Activated CD4-positive, alpha-beta T cell treated with anti-CD3 and anti-CD28 coated beads for 36 hours (primary cell): Measurements from ENCODE around the gene PAQR5. TPM values are rescaled to one million over a fixed set of nuclear protein-coding genes. Genes with fewer than 3 reads are reported as not detected.
"Not testable (repeated sequence)": the region's sequence is repeated elsewhere in the genome, so short reads cannot be mapped to it uniquely, and the experiment has no call there.

Experiments
- ATAC-seq: fragments of 200-7000 bp; cut with Tn5 transposase; one replicate; pipeline ENCODE4 v1.10.0; 2021; ENCODE audit warnings: mild to moderate bottlenecking, moderate library complexity
- CTCF ChIA-PET: fragments of 350-600 bp; sonication (Branson Sonifier 250); formaldehyde crosslinking; loops from one replicate; lab custom pipeline; 2021; ENCODE audit warnings: antibody characterized with exemption; lab: Charles Lee
- POLR2A ChIA-PET: fragments of 350-600 bp; sonication (Branson Sonifier 250); formaldehyde crosslinking; loops from one replicate; lab custom pipeline; 2021; ENCODE audit warnings: antibody characterized with exemption, inconsistent platforms; lab: Charles Lee
- DNase-seq: peaks from one replicate; pipeline ENCODE4 v3.0.0-alpha.2; 2020
- H3K27ac Mint-ChIP-seq: one replicate; pipeline ENCODE4 v1.8.0; 2021; ENCODE audit warnings: mixed read lengths
- H3K27me3 Mint-ChIP-seq: one replicate; pipeline ENCODE4 v1.8.0; 2021; ENCODE audit warnings: mixed read lengths
- H3K36me3 Mint-ChIP-seq: one replicate; pipeline ENCODE4 v1.8.0; 2021; ENCODE audit warnings: low read depth, mixed read lengths
- H3K4me1 Mint-ChIP-seq: one replicate; pipeline ENCODE4 v1.8.0; 2021; ENCODE audit warnings: mixed read lengths
- H3K4me3 Mint-ChIP-seq: one replicate; pipeline ENCODE4 v1.8.0; 2021; ENCODE audit warnings: mild to moderate bottlenecking, moderate library complexity, mixed read lengths
- H3K9me3 Mint-ChIP-seq: one replicate; pipeline ENCODE4 v1.8.0; 2021; ENCODE audit warnings: low read depth, mixed read lengths
- intact Hi-C, 2 experiments: fragments of 100-400 bp; cut with DNase I in 1 of 2; cut with micrococcal nuclease in 1 of 2; formaldehyde crosslinking; loops; one replicate each; pipeline versions ENCODE4 v1.14.2 to v1.15.1; 2022 to 2024; cut with DNase I, micrococcal nuclease
- total RNA-seq, 2 experiments: library from RNA; stranded (reverse); gene quantifications; one replicate each; pipeline ENCODE4 v1.2.3, GENCODE V29; 2021

The PAQR5 gene
- total RNA-seq, 2 experiments from 2014 or later, result 0.05 TPM; not detected in 1

DNA sequence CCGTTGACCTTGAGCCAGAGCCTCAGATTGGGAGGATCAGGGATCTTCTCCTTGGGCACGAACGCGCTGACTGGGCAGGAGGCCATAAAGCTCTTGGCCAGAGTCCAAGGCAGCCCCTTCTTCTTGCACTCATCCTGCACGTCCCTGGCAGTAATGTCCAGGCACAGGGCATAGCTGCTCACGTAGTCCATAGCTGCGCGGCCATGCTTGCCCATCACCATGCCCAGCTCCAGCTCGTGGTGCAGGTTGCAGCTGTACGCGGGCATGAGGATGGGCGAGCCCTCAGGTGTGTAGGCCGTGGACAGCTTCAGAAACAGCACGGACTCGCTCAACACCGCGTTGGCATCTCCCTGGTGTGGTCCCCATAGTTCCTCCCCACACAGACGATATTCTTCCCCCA lies 136.0 kb downstream of the PAQR5 start:
- Mint-ChIP-seq H3K4me3 (no peak overlapping the region), H3K27ac (no peak overlapping the region), H3K4me1 (no peaks in the 10 kb centered on the region), H3K36me3 (peaks cover 53% of the 10 kb centered on the region), H3K9me3 (no peaks in the 10 kb centered on the region), H3K27me3 (no peaks in the 10 kb centered on the region)
- POLR2A ChIA-PET, result no interaction called here
- intact Hi-C loops, result no loop called here
- CTCF ChIA-PET, result no interaction called here
- DNase-seq (no peak), ATAC-seq (no peak)

DNA sequence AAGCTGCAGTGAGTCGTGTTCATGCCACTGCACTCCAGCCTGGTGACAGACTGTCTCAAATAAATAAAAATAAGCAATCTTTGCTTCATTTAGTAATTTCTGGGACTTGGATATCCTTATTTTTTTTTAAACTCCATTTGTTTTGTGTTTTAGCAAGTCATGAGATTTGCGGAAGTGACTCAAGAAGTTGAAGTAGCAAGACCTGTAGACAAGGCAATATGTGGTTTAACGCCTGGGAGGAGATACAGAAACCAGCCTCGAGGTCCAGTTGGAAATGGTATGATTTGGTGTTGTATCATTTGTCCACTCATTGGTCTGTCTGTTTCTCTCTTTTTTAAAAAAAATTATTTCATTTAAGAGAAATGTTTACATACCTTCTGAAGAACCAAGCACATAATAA lies 137.3 kb downstream of the PAQR5 start:
- ATAC-seq (no peak), DNase-seq (no peak)
- Mint-ChIP-seq H3K4me1 (no peaks in the 10 kb centered on the region), H3K36me3 (peaks cover 52% of the 10 kb centered on the region), H3K4me3 (no peak overlapping the region), H3K9me3 (no peaks in the 10 kb centered on the region), H3K27ac (no peak overlapping the region), H3K27me3 (no peaks in the 10 kb centered on the region)
- POLR2A ChIA-PET, result no interaction called here
- CTCF ChIA-PET, result interaction anchor here (0.6 kb wide), 1 partner anchor 16 kb away, joined by 3 read pairs; no protein-coding TSS in a partner anchor
- intact Hi-C loops, result no loop called here

DNA sequence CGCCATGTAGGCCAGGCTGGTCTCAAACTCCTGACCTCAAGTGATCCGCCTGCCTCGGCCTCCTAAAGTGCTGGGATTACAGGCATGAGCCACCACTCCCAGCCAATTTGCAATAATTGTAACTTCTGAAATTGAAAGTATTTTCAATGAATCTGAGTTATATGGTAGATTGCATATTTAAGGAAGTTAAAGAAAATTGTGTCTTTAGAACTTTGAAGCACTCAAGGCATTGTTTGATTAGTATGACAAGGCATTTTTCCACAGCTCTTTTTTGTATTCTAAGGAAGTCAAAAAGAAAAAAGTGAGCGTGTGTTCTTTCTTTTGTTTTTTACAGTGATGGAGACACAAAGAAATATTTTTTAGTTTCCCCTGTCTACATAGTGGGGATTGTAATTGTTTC lies 138.2 kb downstream of the PAQR5 start:
- Mint-ChIP-seq H3K36me3 (peaks cover 54% of the 10 kb centered on the region), H3K27me3 (no peaks in the 10 kb centered on the region), H3K9me3 (no peaks in the 10 kb centered on the region), H3K4me3 (no peak overlapping the region), H3K4me1 (no peaks in the 10 kb centered on the region), H3K27ac (no peak overlapping the region)
- POLR2A ChIA-PET, result no interaction called here
- CTCF ChIA-PET, result interaction anchor here (0.6 to 1.1 kb wide), 2 partner anchors 15 to 28 kb away, joined by 3 read pairs; no protein-coding TSS in a partner anchor
- DNase-seq (no peak), ATAC-seq (no peak)
- intact Hi-C loops, result no loop called here

DNA sequence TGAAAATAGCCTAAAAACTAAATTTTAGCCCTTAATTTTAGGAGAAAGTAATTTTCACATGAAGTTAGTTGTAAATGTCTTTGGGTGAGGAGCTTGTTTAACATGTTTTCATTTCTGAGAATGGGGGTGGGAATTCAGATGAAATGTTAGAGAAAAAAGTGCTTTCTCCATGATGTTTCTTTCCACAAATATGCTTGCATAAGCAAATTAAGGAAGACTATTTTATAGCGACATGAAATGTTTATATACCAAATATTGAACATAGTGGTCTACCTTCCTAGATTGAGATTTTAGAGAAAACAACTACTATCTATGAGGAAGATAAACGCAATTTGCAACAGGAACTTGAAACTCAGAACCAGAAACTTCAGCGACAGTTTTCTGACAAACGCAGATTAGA lies 140.9 kb downstream of the PAQR5 start:
- CTCF ChIA-PET, result interaction anchor here (0.7 kb wide), 1 partner anchor 23 kb away, joined by 3 read pairs; no protein-coding TSS in a partner anchor
- no peaks in the 10 kb centered on the region for H3K27me3 Mint-ChIP-seq
- POLR2A ChIA-PET, result no interaction called here

DNA sequence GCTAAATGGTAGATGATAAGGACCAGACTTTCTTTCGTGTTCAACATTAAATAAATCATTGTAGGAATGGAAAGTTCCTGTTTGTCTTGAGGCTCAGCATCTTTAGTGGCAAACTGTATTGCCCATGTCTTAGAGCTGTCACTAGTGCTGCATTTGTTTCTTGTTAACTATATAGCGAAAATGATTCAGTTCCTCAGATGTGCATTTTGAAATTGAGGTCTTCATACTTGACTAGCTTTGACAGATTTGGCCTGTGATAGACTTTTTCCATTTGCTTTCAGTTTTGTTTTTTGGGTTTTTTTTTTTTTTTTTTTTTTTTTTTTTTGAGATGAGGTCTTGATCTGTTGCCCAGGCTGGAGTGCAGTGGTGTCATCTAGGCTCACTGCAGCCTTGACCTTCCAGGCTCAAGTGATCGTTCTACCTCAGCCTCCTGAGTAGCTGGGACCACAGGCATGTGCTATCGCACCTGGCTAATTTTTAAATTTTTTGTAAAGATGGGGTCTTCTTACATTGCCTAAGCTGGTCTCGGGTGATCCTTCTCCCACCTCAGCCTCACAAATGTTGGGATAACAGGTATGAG lies 144.4 kb downstream of the PAQR5 start:
- no peaks in the 10 kb centered on the region for H3K27me3 Mint-ChIP-seq
- H3K4me3 Mint-ChIP-seq, result no peak overlapping the region
- H3K9me3 Mint-ChIP-seq, result no peaks in the 10 kb centered on the region
- peaks cover 57% of the 10 kb centered on the region for H3K36me3 Mint-ChIP-seq
- ChIA-PET POLR2A (interaction anchor here (0.9 to 1.3 kb wide), 2 partner anchors 9 to 13 kb away, joined by 3 to 26 read pairs; partner anchors contain the start of gene RPLP1), CTCF (no interaction called here)
- peak overlapping the region; percentile 72 for H3K27ac Mint-ChIP-seq
- no peak for DNase-seq
- peaks cover 18% of the 10 kb centered on the region for H3K4me1 Mint-ChIP-seq
- ATAC-seq, result peak; percentile 96
- intact Hi-C loops, result loop anchor here (1.0 to 10.0 kb wide), 2 partner anchors 9 to 628 kb away; partner anchors contain the start of gene RPLP1 (in 1 of the 2)

More for the DNA sequence above, 140.9 kb downstream of the PAQR5 start:
- DNase-seq (no peak), ATAC-seq (no peak)
- Mint-ChIP-seq H3K4me3 (no peak overlapping the region), H3K27ac (no peak overlapping the region), H3K9me3 (no peaks in the 10 kb centered on the region), H3K36me3 (peaks cover 60% of the 10 kb centered on the region), H3K4me1 (peaks cover 18% of the 10 kb centered on the region)
- intact Hi-C loops, result loop anchor here in 1 of 2 experiments (10.0 kb wide), 1 partner anchor 625 kb away; no protein-coding TSS in a partner anchor

DNA sequence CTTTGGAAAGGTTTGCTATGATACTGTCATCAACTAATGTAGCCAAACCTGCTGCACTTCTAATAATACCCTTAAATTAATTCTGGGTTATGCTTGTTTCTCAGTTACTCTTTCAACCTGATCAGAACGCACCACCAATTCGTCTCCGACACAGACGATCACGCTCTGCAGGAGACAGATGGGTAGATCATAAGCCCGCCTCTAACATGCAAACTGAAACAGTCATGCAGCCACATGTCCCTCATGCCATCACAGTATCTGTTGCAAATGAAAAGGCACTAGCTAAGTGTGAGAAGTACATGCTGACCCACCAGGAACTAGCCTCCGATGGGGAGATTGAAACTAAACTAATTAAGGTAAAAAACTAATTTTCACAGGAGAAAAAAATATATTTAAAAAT lies 146.0 kb downstream of the PAQR5 start:
- Mint-ChIP-seq H3K9me3 (no peaks in the 10 kb centered on the region), H3K27ac (no peak overlapping the region), H3K4me1 (peaks cover 18% of the 10 kb centered on the region), H3K4me3 (no peak overlapping the region), H3K36me3 (peaks cover 52% of the 10 kb centered on the region), H3K27me3 (no peaks in the 10 kb centered on the region)
- ChIA-PET CTCF (no interaction called here), POLR2A (no interaction called here)
- DNase-seq (no peak), ATAC-seq (no peak)
- intact Hi-C loops, result loop anchor here in 1 of 2 experiments (10.0 kb wide), 1 partner anchor 630 kb away; no protein-coding TSS in a partner anchor

DNA sequence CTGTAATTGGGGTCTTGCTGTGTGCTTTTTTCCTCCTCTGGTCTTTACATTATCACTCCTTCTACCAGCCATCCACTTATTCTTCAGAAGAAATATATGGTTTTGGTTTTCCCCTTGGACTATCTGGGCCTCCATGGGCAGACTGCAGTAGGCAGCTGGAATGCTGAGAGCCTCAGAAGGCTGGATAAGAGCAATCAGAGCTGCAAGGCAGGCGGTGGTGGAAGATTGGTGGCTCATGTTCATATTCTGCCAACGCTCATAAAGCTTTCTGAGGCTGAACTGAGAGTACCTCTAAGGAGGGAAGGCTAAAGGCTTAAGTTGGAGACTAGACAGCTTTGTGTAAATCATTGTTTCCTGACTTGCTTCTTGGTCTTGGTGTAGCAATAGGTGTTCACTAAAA lies 148.2 kb downstream of the PAQR5 start:
- POLR2A ChIA-PET, result no interaction called here
- H3K27me3 Mint-ChIP-seq, result no peaks in the 10 kb centered on the region
- DNase-seq (no peak), ATAC-seq (no peak)
- intact Hi-C loops, result loop anchor here in 1 of 2 experiments (10.0 kb wide), 1 partner anchor 632 kb away; no protein-coding TSS in a partner anchor
- CTCF ChIA-PET, result interaction anchor here (0.5 to 1.3 kb wide), 4 partner anchors 15 to 276 kb away, joined by 3 to 4 read pairs (median 4); no protein-coding TSS in a partner anchor
- no peaks in the 10 kb centered on the region for H3K9me3 Mint-ChIP-seq
- H3K27ac Mint-ChIP-seq, result no peak overlapping the region
- peaks cover 21% of the 10 kb centered on the region for H3K4me1 Mint-ChIP-seq
- H3K36me3 Mint-ChIP-seq, result peaks cover 35% of the 10 kb centered on the region
- H3K4me3 Mint-ChIP-seq, result no peak overlapping the region

DNA sequence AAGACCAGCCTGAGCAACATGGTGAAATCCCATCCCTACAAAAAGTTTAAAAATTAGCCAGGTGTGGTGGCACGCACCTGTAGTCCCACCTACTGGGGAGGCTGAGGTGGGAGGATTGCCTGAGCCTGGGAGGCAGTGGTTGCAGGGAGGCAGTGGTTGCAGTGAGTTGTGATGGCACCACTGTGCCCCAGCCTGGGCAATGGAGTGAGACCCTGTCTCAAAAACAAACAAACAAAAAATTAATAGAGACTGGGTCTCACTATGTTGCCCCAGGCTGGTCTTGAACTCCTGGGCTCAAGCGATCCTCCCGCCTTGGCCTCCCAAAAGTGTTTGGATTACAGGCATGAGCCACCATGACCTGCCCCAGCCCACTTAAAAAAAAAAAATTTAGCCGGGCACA lies 151.5 kb downstream of the PAQR5 start:
- CTCF ChIA-PET, result interaction anchor here (3.5 kb wide), 1 partner anchor 12 kb away, joined by 41 read pairs; no protein-coding TSS in a partner anchor
- H3K4me3 Mint-ChIP-seq, POLR2A ChIA-PET, H3K9me3 Mint-ChIP-seq, DNase-seq, H3K27ac Mint-ChIP-seq, ATAC-seq, H3K27me3 Mint-ChIP-seq: not testable (repeated sequence)
- Mint-ChIP-seq H3K36me3 (peaks cover 46% of the 10 kb centered on the region), H3K4me1 (peaks cover 12% of the 10 kb centered on the region)
- intact Hi-C loops, result loop anchor here in 1 of 2 experiments (5.0 kb wide), 2 partner anchors 1173 to 1312 kb away; partner anchors contain the start of genes FEM1B and UACA

DNA sequence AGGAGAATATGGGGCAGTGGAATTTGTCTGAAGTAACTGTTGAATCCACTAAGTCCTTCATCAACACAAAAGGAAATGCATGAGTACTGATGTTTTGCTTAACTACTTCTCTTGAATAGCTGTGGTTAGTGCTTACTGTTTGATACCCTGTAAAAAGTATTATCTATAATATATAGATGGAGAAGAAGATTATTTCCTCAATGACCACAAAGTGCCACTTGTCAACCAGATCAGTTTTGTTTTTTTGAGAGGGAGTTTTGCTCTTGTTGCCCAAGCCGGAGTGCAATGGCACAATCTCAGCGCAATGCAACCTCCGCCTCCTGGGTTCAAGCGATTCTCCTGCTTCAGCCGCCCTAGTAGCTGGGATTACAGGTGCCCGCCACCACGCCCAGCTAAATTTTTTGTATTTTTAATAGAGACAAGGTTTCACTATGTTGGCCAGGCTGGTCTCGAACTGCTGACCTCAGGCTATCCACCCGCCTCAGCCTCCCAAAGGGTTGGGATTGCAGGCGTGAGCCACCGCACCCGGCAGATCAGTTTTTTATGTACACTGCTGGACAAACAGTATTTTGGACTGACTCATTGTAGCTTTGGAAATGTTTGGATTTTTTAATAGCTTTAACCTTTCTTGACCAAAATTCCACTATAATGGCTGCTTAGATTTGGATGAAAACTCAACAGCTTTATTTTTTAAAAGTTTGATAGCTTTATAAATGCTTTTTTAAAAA lies 152.4 kb downstream of the PAQR5 start:
- Mint-ChIP-seq H3K4me1 (peaks cover 22% of the 10 kb centered on the region), H3K4me3 (peak overlapping the region; percentile 91), H3K36me3 (peaks cover 48% of the 10 kb centered on the region), H3K27me3 (no peaks in the 10 kb centered on the region), H3K27ac (peak overlapping the region; percentile 99), H3K9me3 (no peaks in the 10 kb centered on the region)
- intact Hi-C loops, result loop anchor here in 1 of 2 experiments (5.0 kb wide), 2 partner anchors 1174 to 1311 kb away; partner anchors contain the start of genes FEM1B and UACA
- no peak for ATAC-seq
- no peak for DNase-seq
- POLR2A ChIA-PET, result interaction anchor here (0.7 to 4.1 kb wide), 4 partner anchors 8 to 393 kb away, joined by 3 to 26 read pairs (median 22); partner anchors contain the start of gene KIF23
- CTCF ChIA-PET, result interaction anchor here (0.6 to 3.5 kb wide), 4 partner anchors 11 to 152 kb away, joined by 3 to 41 read pairs (median 14); no protein-coding TSS in a partner anchor

DNA sequence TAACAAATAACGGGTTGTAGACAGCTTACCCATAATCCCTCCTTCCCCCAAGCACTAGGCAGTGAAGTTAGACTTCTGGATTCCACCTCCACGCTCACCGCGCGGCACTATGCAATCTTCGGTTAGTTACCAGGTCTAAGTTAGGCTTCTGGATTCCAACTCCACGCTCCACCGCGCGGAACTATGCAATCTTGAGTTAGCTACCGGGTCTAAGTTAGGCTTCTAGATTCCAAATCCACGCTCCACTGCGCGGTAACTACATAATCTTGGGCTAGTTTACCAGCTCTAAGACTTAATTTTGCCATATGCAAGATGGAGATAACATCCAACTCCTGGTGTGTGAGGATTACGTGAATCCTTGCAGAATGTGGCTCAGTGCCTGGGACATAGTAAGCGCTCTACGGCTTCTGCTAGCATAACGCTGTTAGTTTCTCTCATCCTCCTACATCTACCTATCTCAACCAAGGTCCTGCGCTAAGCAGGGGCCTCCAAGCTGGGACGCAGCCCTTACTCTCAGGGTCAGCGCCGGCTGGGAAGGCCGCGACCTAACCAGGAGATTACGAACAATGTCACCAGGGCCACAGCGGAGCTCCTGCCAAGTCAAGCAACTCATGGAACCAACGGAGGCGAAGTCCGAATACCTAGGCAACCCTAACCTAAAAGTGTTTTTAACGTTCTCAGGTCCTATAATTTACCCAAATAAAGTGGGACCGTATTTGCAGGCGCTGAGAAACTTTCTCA lies 153.4 kb downstream of the PAQR5 start:
- Mint-ChIP-seq H3K4me1 (peaks cover 24% of the 10 kb centered on the region), H3K4me3 (peak overlapping the region; percentile 91), H3K36me3 (peaks cover 50% of the 10 kb centered on the region), H3K27ac (peak overlapping the region; percentile 99), H3K27me3 (no peaks in the 10 kb centered on the region), H3K9me3 (no peaks in the 10 kb centered on the region)
- peak; percentile 58 for DNase-seq
- intact Hi-C loops, result loop anchor here (1.0 to 5.0 kb wide), 9 partner anchors 9 to 1310 kb away; partner anchors contain the start of genes GLCE (in 2 of the 2), KIF23 (in 2 of the 2), FEM1B (in 1 of the 2) and UACA (in 1 of the 2)
- ChIA-PET POLR2A (interaction anchor here (0.5 to 4.1 kb wide), 9 partner anchors 9 to 1096 kb away, joined by 3 to 43 read pairs (median 6); partner anchors contain the start of genes GLCE and KIF23), CTCF (interaction anchor here (0.7 to 3.5 kb wide), 5 partner anchors 10 to 1084 kb away, joined by 3 to 41 read pairs (median 7); no protein-coding TSS in a partner anchor)
- ATAC-seq, result peak; percentile 37
